BJ (cell line): Measurements from ENCODE around the gene HOXD11. TPM values are rescaled to one million over a fixed set of nuclear protein-coding genes. Genes with fewer than 3 reads are reported as not detected.

Source experiments
- CTCF ChIA-PET: fragments of 350-600 bp; formaldehyde crosslinking; extraction: SDS; loops from one replicate; lab custom pipeline; 2021; ENCODE audit warnings: antibody characterized with exemption, inconsistent platforms; lab: Yijun Ruan, JAX
- POLR2A ChIA-PET: fragments of 300-600 bp; sonication (Branson Sonifier 250); formaldehyde crosslinking; extraction: SDS; loops from one replicate; lab custom pipeline; 2021; ENCODE audit warnings: antibody characterized with exemption; lab: Charles Lee
- DNase-seq: peaks from one replicate; pipeline ENCODE4 v3.0.0-alpha.2; 2011; ENCODE audit warnings: low read depth
- H3K27me3 ChIP-seq: 2 replicates; pipeline ENCODE4 v1.6.0; 2011; ENCODE audit warnings: low read length; ENCODE audit not compliant: control insufficient read depth, insufficient read depth
- H3K36me3 ChIP-seq: 2 replicates; pipeline ENCODE4 v1.5.1; 2011; ENCODE audit warnings: low read length; ENCODE audit not compliant: control insufficient read depth, insufficient read depth
- H3K4me3 ChIP-seq: 2 replicates; pipeline ENCODE4 v1.5.1; 2011; ENCODE audit warnings: low read depth, mild to moderate bottlenecking, control low read depth, low read length
- CTCF ChIP-seq: IDR thresholded peaks from 2 replicates; pipeline ENCODE4 v1.5.1; 2011; ENCODE audit warnings: low read depth, mild to moderate bottlenecking, control low read depth, inconsistent platforms, low read length, moderate library complexity; ENCODE audit not compliant: insufficient read depth
- polyA plus RNA-seq: library from polyadenylated mRNA; depleted of rRNA; stranded (reverse); fragments of >200 nt; gene quantifications from 2 replicates; pipeline ENCODE4 v1.2.3, GENCODE V29; 2011

The HOXD11 gene
- polyA plus RNA-seq, 1 experiment, result 9.9 TPM

GRCh38 chr2:176114930-176115625 lies 8.0 kb downstream of the HOXD11 start:
- Histone ChIP-seq H3K27me3 (0 out of 2 replicates have a peak, but pooled peaks cover 1% of the 10 kb centered on the region), H3K4me3 (no peak overlapping the region), H3K36me3 (peaks cover 2% of the 10 kb centered on the region)
- TF ChIP-seq CTCF, result no peak
- ChIA-PET POLR2A (no interaction called here), CTCF (interaction anchor here (0.6 to 3.0 kb wide), 4 partner anchors 11 to 397 kb away, joined by 3 to 11 read pairs (median 4); no protein-coding TSS in a partner anchor)
- DNase-seq, result no peak

- TF ChIP-seq CTCF, result no peak
- Histone ChIP-seq H3K4me3 (no peak within 1 kb of the TSS), H3K36me3 (peaks cover 2% of the 10 kb centered on the region), H3K27me3 (0 out of 2 replicates have a peak, but pooled peaks cover 1% of the 10 kb centered on the region)
- no peak for DNase-seq
- CTCF ChIA-PET, result interaction anchor here (3.0 kb wide), 1 partner anchor 10 kb away, joined by 11 read pairs; no protein-coding TSS in a partner anchor
- POLR2A ChIA-PET, result no interaction called here
Measured at GRCh38 chr2:176115883-176116813, 9.1 kb downstream of the HOXD11 start, which contains the start of gene HOXD10. Gene HOXD10 (plus strand): TSS chr2:176116778. CDS start chr2:176116834, 56 bp downstream.

GRCh38 chr2:176117162-176117822 lies 10.2 kb downstream of the HOXD11 start:
- CTCF ChIA-PET, result interaction anchor here (3.0 kb wide), 1 partner anchor 9 kb away, joined by 11 read pairs; no protein-coding TSS in a partner anchor
- no peak for DNase-seq
- Histone ChIP-seq H3K27me3 (peaks cover 1% of the 10 kb centered on the region; the same call in 1 of the 2 replicates), H3K4me3 (no peak overlapping the region), H3K36me3 (peaks cover 2% of the 10 kb centered on the region; the same call in 1 of the 2 replicates)
- POLR2A ChIA-PET, result no interaction called here
- no peak for TF ChIP-seq CTCF

GRCh38 chr2:176117823-176118371 lies 10.8 kb downstream of the HOXD11 start:
- TF ChIP-seq CTCF, result no peak
- H3K36me3 ChIP-seq, result peaks cover 2% of the 10 kb centered on the region; the same call in 1 of the 2 replicates
- CTCF ChIA-PET, result interaction anchor here (3.0 kb wide), 1 partner anchor 9 kb away, joined by 11 read pairs; no protein-coding TSS in a partner anchor
- H3K27me3 ChIP-seq, result peaks cover 1% of the 10 kb centered on the region; the same call in 1 of the 2 replicates
- no peak overlapping the region for H3K4me3 ChIP-seq
- DNase-seq, result no peak
- POLR2A ChIA-PET, result no interaction called here
